NCI-H345 (cell line): ENCODE measurements around the gene ACVR2B.

Source experiments
- DNase-seq: peaks from one replicate; lab custom pipeline; 2025; lab: John Stamatoyannopoulos, UW

The ACVR2B gene

GRCh38 chr3:38533285-38533976, 79.7 kb downstream of the ACVR2B start:
- DNase-seq, result no peak

- no peak for DNase-seq
Measured at GRCh38 chr3:38534180-38534579, 80.5 kb downstream of the ACVR2B start.

GRCh38 chr3:38534604-38535003, 80.9 kb downstream of the ACVR2B start:
- no peak for DNase-seq

DNA sequence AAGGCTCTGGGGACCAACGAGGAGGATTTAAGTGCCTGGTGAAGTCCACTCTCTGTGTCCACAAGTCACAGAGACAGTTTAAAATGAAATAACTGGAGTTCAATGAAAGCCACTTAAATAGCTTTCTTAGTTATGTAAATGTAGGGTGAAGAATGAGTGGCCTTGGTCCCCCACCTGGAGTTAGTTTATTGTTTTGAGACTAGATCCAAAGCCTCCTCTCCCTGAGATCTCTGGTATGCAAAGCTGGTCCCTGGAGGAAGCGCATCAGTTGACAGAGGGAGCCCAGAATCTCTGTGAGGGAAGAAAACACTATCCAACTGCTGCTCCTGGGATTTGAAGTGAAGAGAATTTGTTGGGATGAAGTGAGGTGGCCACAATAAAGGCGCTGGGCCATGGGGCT, 83.0 kb downstream of the ACVR2B start:
- DNase-seq, result no peak

- no peak for DNase-seq
Measured at GRCh38 chr3:38538773-38539353, 85.2 kb downstream of the ACVR2B start.

- DNase-seq, result no peak
Measured at GRCh38 chr3:38541806-38542205, 88.1 kb downstream of the ACVR2B start.
